HepG2 (cell line): ENCODE data around the gene NCOA3. TPM values are rescaled to one million over a fixed set of nuclear protein-coding genes. Genes with fewer than 3 reads are reported as not detected.

Source experiments
- ATAC-seq: fragments of 200-7000 bp; cut with Tn5 transposase; 3 replicates; pipeline ENCODE4 v1.9.1; 2020; ENCODE audit warnings: mild to moderate bottlenecking, moderate library complexity
- BruUV-seq: library from RNA; stranded (reverse); fragments of 400-500 nt; replicated peaks from 2 replicates; lab custom pipeline; 2021; lab: Mats Ljungman, UMichigan
- CTCF ChIA-PET: fragments of 300-600 bp; formaldehyde crosslinking; extraction: SDS; loops from one replicate; lab custom pipeline; 2021; ENCODE audit warnings: low total read pairs, inconsistent platforms, low intra/inter-chr PET ratio; lab: Yijun Ruan, JAX
- POLR2A ChIA-PET: fragments of 350-600 bp; sonication (Branson Sonifier 250); formaldehyde crosslinking; loops from one replicate; lab custom pipeline; 2020; ENCODE audit warnings: antibody characterized with exemption, inconsistent platforms; lab: Yijun Ruan, JAX
- DNase-seq: peaks from one replicate; pipeline ENCODE4 v3.0.0-alpha.2; 2015; ENCODE audit warnings: low spot score
- FAIRE-seq: peaks from 3 replicates; lab custom pipeline; 2011; peaks lifted over from hg19 to GRCh38; lab: Jason Lieb, UNC
- H2AFZ ChIP-seq: one replicate; pipeline ENCODE4 v1.6.1; 2011; ENCODE audit warnings: low read length, inconsistent platforms
- H3K27ac ChIP-seq: fragments of 300-600 bp; 3 replicates; pipeline ENCODE4 v1.8.0; 2011; ENCODE audit warnings: mixed run types, mild to moderate bottlenecking, mixed read lengths, low read length, inconsistent platforms; ENCODE audit not compliant: insufficient read depth; ENCODE audit errors: extremely low read length
- H3K27me3 ChIP-seq, 2 experiments: fragments of 200-600 bp in 1 of 2; 2 replicates in 1 of 2; 3 replicates in 1 of 2; pipeline versions ENCODE4 v1.6.0 to v1.8.0; 2011; ENCODE audit warnings: low read length in 2 of 2, mild to moderate bottlenecking in 2 of 2, moderate library complexity in 2 of 2, inconsistent platforms in 1 of 2; ENCODE audit not compliant: insufficient read depth in 2 of 2, control insufficient read depth in 1 of 2
- H3K36me3 ChIP-seq, 2 experiments: fragments of 200-600 bp in 1 of 2; replicated peaks in 1 of 2; 2 replicates in 1 of 2; 3 replicates in 1 of 2; pipeline versions ENCODE4 v1.5.1 to v1.8.0; 2011; ENCODE audit warnings: low read length in 2 of 2, inconsistent platforms in 1 of 2; ENCODE audit not compliant: insufficient read depth in 2 of 2, control insufficient read depth in 1 of 2
- H3K4me1 ChIP-seq: 2 replicates; pipeline ENCODE4 v1.5.1; 2012; ENCODE audit warnings: low read length, inconsistent platforms; ENCODE audit not compliant: insufficient read depth
- H3K4me2 ChIP-seq: 2 replicates; pipeline ENCODE4 v1.6.0; 2011; ENCODE audit warnings: low read depth, low read length, inconsistent platforms
- H3K4me3 ChIP-seq, 3 experiments: fragments of 200-600 bp in 1 of 3; sonication (generic), shearing (Covaris generic) in 1 of 3; replicated peaks in 1 of 3; 2 replicates each; pipeline ENCODE4 v1.5.1; 2011 to 2016; ENCODE audit warnings: low read length in 3 of 3, inconsistent platforms in 2 of 3, low read depth in 2 of 3, mild to moderate bottlenecking in 2 of 3, control low read depth in 1 of 3, mixed read lengths in 1 of 3; ENCODE audit not compliant: insufficient read depth in 1 of 3
- H3K79me2 ChIP-seq: one replicate; pipeline ENCODE4 v1.6.1; 2011; ENCODE audit warnings: low read length, inconsistent platforms; ENCODE audit not compliant: insufficient read depth
- H3K9ac ChIP-seq: 2 replicates; pipeline ENCODE4 v1.6.0; 2011; ENCODE audit warnings: mild to moderate bottlenecking, low read depth, low read length, inconsistent platforms; ENCODE audit not compliant: insufficient read depth
- H3K9me3 ChIP-seq: 2 replicates; pipeline ENCODE4 v1.5.1; 2012; ENCODE audit warnings: mild to moderate bottlenecking, low read length
- H4K20me1 ChIP-seq: 2 replicates; pipeline ENCODE4 v1.6.0; 2011; ENCODE audit warnings: inconsistent platforms, mild to moderate bottlenecking, low read length, moderate library complexity; ENCODE audit not compliant: insufficient read depth
- ARID3A ChIP-seq: IDR thresholded peaks from 2 replicates; pipeline ENCODE4 v1.6.1; 2012; ENCODE audit warnings: low read depth, low read length, improper control_type of control experiment
- ATF7 ChIP-seq, 2 experiments: fragments of 450-650 bp in 1 of 2; sonication (generic) in 1 of 2; formaldehyde crosslinking in 1 of 2; IDR thresholded peaks; 2 replicates each; pipeline versions ENCODE4 v1.4.0 to v1.6.1; 2016 to 2020; ENCODE audit warnings: antibody characterized with exemption in 1 of 2, mild to moderate bottlenecking in 1 of 2, missing genetic modification reagents in 1 of 2
- BRD4 ChIP-seq: sonication (generic); formaldehyde crosslinking; IDR thresholded peaks from 2 replicates; pipeline ENCODE4 v1.4.0; 2020; ENCODE audit warnings: missing genetic modification reagents
- CTCF ChIP-seq: sonication (generic); formaldehyde crosslinking; IDR thresholded peaks from 2 replicates; pipeline ENCODE4 v1.5.0; 2020; ENCODE audit warnings: mild to moderate bottlenecking, missing genetic modification reagents, moderate library complexity
- FOXP1 ChIP-seq, 2 experiments: fragments of 450-650 bp in 1 of 2; IDR thresholded peaks; 2 replicates each; pipeline ENCODE4 v1.6.1; 2017 to 2018; ENCODE audit warnings: antibody characterized with exemption in 1 of 2
- GLMP ChIP-seq: sonication (generic); formaldehyde crosslinking; IDR thresholded peaks from 2 replicates; pipeline ENCODE4 v1.9.0; 2021; ENCODE audit warnings: missing genetic modification reagents, mild to moderate bottlenecking, borderline replicate concordance
- YEATS4 ChIP-seq: sonication (generic); formaldehyde crosslinking; IDR thresholded peaks from 2 replicates; pipeline ENCODE4 v1.4.0; 2020; ENCODE audit warnings: missing genetic modification reagents, borderline replicate concordance
- ZNF18 ChIP-seq: sonication (generic); formaldehyde crosslinking; IDR thresholded peaks from 2 replicates; pipeline ENCODE4 v1.8.0; 2022; ENCODE audit warnings: mild to moderate bottlenecking, missing genetic modification reagents; ENCODE audit not compliant: insufficient replicate concordance
- ZNF33A ChIP-seq: sonication (generic); formaldehyde crosslinking; IDR thresholded peaks from 2 replicates; pipeline ENCODE4 v1.5.1; 2020; ENCODE audit warnings: missing genetic modification reagents, mild to moderate bottlenecking, moderate library complexity, borderline replicate concordance
- ZNF672 ChIP-seq: sonication (generic); formaldehyde crosslinking; IDR thresholded peaks from 2 replicates; pipeline ENCODE4 v1.8.1; 2022; ENCODE audit warnings: missing genetic modification reagents
- ZNF709 ChIP-seq: sonication (generic); formaldehyde crosslinking; IDR thresholded peaks from 2 replicates; pipeline ENCODE4 v1.5.0; 2020; ENCODE audit warnings: mild to moderate bottlenecking, missing genetic modification reagents
- WGBS: methylation state at CpG from one replicate; pipeline ENCODE4 v1.1.6; 2017; ENCODE audit warnings: low lambda C conversion rate; 5-methylcytosine and 5-hydroxymethylcytosine counted together
- in situ Hi-C: cut with HindIII; loops from 2 replicates; pipeline ENCODE4 v1.10.0; 2017; ENCODE audit warnings: low pct_unique_long_range_greater_than_20kb; ENCODE audit not compliant: extremely low pct_ligation_motif_present
- intact Hi-C: fragments of 100-400 bp; cut with micrococcal nuclease; formaldehyde crosslinking; loops from one replicate; pipeline ENCODE4 v1.10.0; 2022; ENCODE audit not compliant: unreplicated experiment
- polyA plus RNA-seq, 8 experiments: library from polyadenylated mRNA; depleted of rRNA in 3 of 8; stranded (reverse) in 7 of 8; unstranded in 1 of 8; fragments of >200 nt; fragmentation: Illumina TruSeq in 4 of 8; extraction: Trizol in 4 of 8; gene quantifications; 2 replicates each; pipeline versions ENCODE4 v1.2.1 to v1.2.3, GENCODE V29; 2011 to 2016; ENCODE audit warnings: low read depth in 4 of 8, missing spikeins in 1 of 8, mixed read lengths in 1 of 8; ENCODE audit not compliant: insufficient read depth in 1 of 8
- total RNA-seq, 5 experiments: library from RNA; depleted of rRNA; stranded (reverse); fragments of >200 nt; fragmentation: Illumina TruSeq; extraction: Trizol; gene quantifications; 2 replicates each; pipeline ENCODE4 v1.2.3, GENCODE V29; 2016; ENCODE audit warnings: low read depth in 1 of 5

NCOA3 gene
- total and polyA plus RNA-seq, 2 of the 13 experiments (the other 11 are each of a cell fraction or from before 2014, with no cell fraction given), result 35.0 to 56.8 TPM

- TF ChIP-seq ARID3A, result peak; percentile 48
- TF ChIP-seq GLMP (CRISPR knock-in tag), result no peak
- no peak for TF ChIP-seq ZNF672 (CRISPR knock-in tag)
- 0 out of 2 replicates have a peak, but pooled peaks have one; percentile 2 for TF ChIP-seq ZNF33A (CRISPR knock-in tag)
Measured at GRCh38 chr20:47503685-47504084, 2.0 kb downstream of the NCOA3 start (continued).

GRCh38 chr20:47506335-47506734 is 4.6 kb downstream of the NCOA3 start:
- TF ChIP-seq ZNF18 (no peak), ZNF709 (CRISPR knock-in tag) (no peak), BRD4 (CRISPR knock-in tag) (no peak), YEATS4 (no peak), FOXP1 (IDR thresholded peaks at IDR 0.05) (no peak), FOXP1 (CRISPR knock-in tag; IDR thresholded peaks at IDR 0.05) (peak; percentile 16; the same call in 1 of the 2 replicates), ATF7 (IDR thresholded peaks at IDR 0.05) (no peak), ATF7 (CRISPR knock-in tag; IDR thresholded peaks at IDR 0.05) (no peak), CTCF (CRISPR knock-in tag) (0 out of 2 replicates have a peak, but pooled peaks have one; percentile 18)
- WGBS, result 81% methylated on average over 2 of the region's 2 CpGs
- Histone ChIP-seq H3K36me3 (peaks cover 0 to 4% of the 10 kb centered on the region in 2 experiments; a peak in 1 of 5 replicates), H3K27ac (peak overlapping the region; percentile 15), H2AFZ (no peak overlapping the region), H3K4me2 (peak overlapping the region; percentile 43), H3K27me3 (no peaks in the 10 kb centered on the region; a peak in 1 of 5 replicates), H3K79me2 (peaks cover 94% of the 10 kb centered on the region), H3K9ac (no peak overlapping the region), H3K4me3 (no peak overlapping the region), H4K20me1 (peaks cover 31% of the 10 kb centered on the region), H3K4me1 (peaks cover 65% of the 10 kb centered on the region), H3K9me3 (no peaks in the 10 kb centered on the region)
- in situ Hi-C loops, result no loop called here
- POLR2A ChIA-PET, result no interaction called here
- DNase-seq (no peak), ATAC-seq (no peak), FAIRE-seq (no peak)
- BruUV-seq, result no TSS peak
- intact Hi-C loops, result loop anchor here (5.0 kb wide), 1 partner anchor 51 kb away; no protein-coding TSS in a partner anchor
- CTCF ChIA-PET, result no interaction called here
